ENCODE results near the gene MMEL1.

- TF ChIP-seq CTCF (conservative IDR thresholded peaks at IDR 0.05 in 1 of 2, IDR thresholded peaks at IDR 0.05 in 1 of 2; ENCODE audit: low read depth in 1 of 2, low read length in 2 of 2): no peak
- TF ChIP-seq EZH2 (IDR thresholded peaks at IDR 0.05; ENCODE audit: low read length, missing control alignments): no peak
Observed at GRCh38 chr1:2592672-2593071, 40.1 kb downstream of the MMEL1 start.

Data from fibroblast of lung (primary cell).